Upper lobe of left lung (tissue), 4 donors: ENCODE measurements around the gene MAPK14.

Experiments
- CTCF ChIP-seq, 6 experiments: fragments of 450-650 bp in 4 of 6; fragments of 200-600 bp in 2 of 6; sonication (generic) in 2 of 6; IDR thresholded peaks; one replicate each; pipeline ENCODE4 v1.5.1; 2016 to 2019; ENCODE audit warnings: antibody characterized with exemption in 6 of 6
- EP300 ChIP-seq, 4 donors: sonication (generic); formaldehyde crosslinking; IDR thresholded peaks; one replicate each; pipeline ENCODE4 v1.5.1; 2017; ENCODE audit warnings: antibody characterized with exemption in 4 of 4, control low read depth in 2 of 4
- POLR2A ChIP-seq, 4 donors: fragments of 450-650 bp; IDR thresholded peaks; one replicate each; pipeline ENCODE4 v1.5.1; 2016 to 2017; ENCODE audit warnings: antibody characterized with exemption in 4 of 4, mild to moderate bottlenecking in 2 of 4
- POLR2AphosphoS5 ChIP-seq, 2 donors: sonication (generic); formaldehyde crosslinking; IDR thresholded peaks; one replicate each; pipeline ENCODE4 v1.5.1; 2017; ENCODE audit warnings: antibody characterized with exemption in 2 of 2

- no peak for TF ChIP-seq POLR2AphosphoS5 (IDR thresholded peaks at IDR 0.05)
- TF ChIP-seq CTCF (IDR thresholded peaks at IDR 0.05): no peak
- TF ChIP-seq POLR2A (IDR thresholded peaks at IDR 0.05): no peak
- no peak for TF ChIP-seq EP300 (IDR thresholded peaks at IDR 0.05)
Measured at GRCh38 chr6:36126553-36127458, 99.2 kb downstream of the MAPK14 start.
